ENCODE measurements around the gene LRRC32. TPM values are rescaled to one million over a fixed set of nuclear protein-coding genes. Genes with fewer than 3 reads are reported as not detected.

Gene LRRC32
- polyA plus RNA-seq, 1 donor from 2014 or later: not detected

DNA sequence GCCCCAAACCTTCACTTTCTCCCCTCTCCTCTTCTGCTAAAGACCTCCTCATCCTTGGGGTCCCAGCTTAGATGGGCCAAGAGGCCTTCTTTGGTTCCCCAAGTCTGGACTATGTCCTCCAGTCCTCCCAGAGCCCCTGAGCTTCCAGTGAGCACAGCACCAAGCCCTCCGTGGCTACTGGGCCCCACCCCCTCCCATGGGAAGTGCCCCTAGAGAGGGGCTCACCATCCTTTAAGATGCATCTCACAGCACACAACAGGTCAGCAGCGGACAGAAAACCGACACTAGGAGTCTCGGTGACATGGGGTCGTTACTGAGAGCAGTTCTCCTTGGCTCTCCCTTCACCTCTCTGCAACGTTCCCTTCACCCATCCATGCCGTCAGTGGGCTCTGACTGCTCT, 2.7 kb downstream of the LRRC32 start:
- no peaks in the 10 kb centered on the region for H3F3A ChIP-seq (ENCODE audit: insufficient read depth, low read length, poor library complexity, severe bottlenecking)
- TF ChIP-seq, protein P1, sequence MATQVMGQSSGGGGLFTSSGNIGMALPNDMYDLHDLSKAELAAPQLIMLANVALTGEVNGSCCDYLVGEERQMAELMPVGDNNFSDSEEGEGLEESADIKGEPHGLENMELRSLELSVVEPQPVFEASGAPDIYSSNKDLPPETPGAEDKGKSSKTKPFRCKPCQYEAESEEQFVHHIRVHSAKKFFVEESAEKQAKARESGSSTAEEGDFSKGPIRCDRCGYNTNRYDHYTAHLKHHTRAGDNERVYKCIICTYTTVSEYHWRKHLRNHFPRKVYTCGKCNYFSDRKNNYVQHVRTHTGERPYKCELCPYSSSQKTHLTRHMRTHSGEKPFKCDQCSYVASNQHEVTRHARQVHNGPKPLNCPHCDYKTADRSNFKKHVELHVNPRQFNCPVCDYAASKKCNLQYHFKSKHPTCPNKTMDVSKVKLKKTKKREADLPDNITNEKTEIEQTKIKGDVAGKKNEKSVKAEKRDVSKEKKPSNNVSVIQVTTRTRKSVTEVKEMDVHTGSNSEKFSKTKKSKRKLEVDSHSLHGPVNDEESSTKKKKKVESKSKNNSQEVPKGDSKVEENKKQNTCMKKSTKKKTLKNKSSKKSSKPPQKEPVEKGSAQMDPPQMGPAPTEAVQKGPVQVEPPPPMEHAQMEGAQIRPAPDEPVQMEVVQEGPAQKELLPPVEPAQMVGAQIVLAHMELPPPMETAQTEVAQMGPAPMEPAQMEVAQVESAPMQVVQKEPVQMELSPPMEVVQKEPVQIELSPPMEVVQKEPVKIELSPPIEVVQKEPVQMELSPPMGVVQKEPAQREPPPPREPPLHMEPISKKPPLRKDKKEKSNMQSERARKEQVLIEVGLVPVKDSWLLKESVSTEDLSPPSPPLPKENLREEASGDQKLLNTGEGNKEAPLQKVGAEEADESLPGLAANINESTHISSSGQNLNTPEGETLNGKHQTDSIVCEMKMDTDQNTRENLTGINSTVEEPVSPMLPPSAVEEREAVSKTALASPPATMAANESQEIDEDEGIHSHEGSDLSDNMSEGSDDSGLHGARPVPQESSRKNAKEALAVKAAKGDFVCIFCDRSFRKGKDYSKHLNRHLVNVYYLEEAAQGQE (IDR thresholded peaks at IDR 0.05; ENCODE audit: borderline replicate concordance): no peak
- TF ChIP-seq MXI1 (conservative IDR thresholded peaks at IDR 0.05; ENCODE audit: poor library complexity, severe bottlenecking) (no peak), EP300 (conservative IDR thresholded peaks at IDR 0.05; ENCODE audit: poor library complexity, severe bottlenecking) (no peak), EZH2 (IDR thresholded peaks at IDR 0.05; ENCODE audit: borderline replicate concordance, insufficient read depth, low read length, poor library complexity, severe bottlenecking) (no peak), RAD21 (conservative IDR thresholded peaks at IDR 0.05) (no peak)
- TF ChIP-seq, protein P2, sequence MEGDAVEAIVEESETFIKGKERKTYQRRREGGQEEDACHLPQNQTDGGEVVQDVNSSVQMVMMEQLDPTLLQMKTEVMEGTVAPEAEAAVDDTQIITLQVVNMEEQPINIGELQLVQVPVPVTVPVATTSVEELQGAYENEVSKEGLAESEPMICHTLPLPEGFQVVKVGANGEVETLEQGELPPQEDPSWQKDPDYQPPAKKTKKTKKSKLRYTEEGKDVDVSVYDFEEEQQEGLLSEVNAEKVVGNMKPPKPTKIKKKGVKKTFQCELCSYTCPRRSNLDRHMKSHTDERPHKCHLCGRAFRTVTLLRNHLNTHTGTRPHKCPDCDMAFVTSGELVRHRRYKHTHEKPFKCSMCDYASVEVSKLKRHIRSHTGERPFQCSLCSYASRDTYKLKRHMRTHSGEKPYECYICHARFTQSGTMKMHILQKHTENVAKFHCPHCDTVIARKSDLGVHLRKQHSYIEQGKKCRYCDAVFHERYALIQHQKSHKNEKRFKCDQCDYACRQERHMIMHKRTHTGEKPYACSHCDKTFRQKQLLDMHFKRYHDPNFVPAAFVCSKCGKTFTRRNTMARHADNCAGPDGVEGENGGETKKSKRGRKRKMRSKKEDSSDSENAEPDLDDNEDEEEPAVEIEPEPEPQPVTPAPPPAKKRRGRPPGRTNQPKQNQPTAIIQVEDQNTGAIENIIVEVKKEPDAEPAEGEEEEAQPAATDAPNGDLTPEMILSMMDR (IDR thresholded peaks at IDR 0.05; ENCODE audit: poor library complexity, severe bottlenecking): no peak
- H4K20me1 ChIP-seq (ENCODE audit: insufficient read depth): no peaks in the 10 kb centered on the region
- H3K4me3 ChIP-seq (ENCODE audit: low read length): no peak overlapping the region
- no peak overlapping the region for H3K9ac ChIP-seq (ENCODE audit: low read length)
- H3K27ac ChIP-seq (ENCODE audit: low read length): no peak overlapping the region
- no peaks in the 10 kb centered on the region for H3K9me2 ChIP-seq (ENCODE audit: insufficient read depth, low read length)
- H3K27me3 ChIP-seq (ENCODE audit: insufficient read depth, low read depth, low read length): peaks cover 25% of the 10 kb centered on the region
- H3K4me2 ChIP-seq (ENCODE audit: low read length): no peak overlapping the region
- no peak overlapping the region for H2AFZ ChIP-seq (ENCODE audit: low read depth, low read length)
- no peaks in the 10 kb centered on the region for H3K9me3 ChIP-seq (ENCODE audit: low read length)
- H3K36me3 ChIP-seq (ENCODE audit: insufficient read depth, low read length): no peaks in the 10 kb centered on the region
- no peaks in the 10 kb centered on the region for H3K79me2 ChIP-seq (replicated peaks; ENCODE audit: insufficient read depth, low read length)

DNA sequence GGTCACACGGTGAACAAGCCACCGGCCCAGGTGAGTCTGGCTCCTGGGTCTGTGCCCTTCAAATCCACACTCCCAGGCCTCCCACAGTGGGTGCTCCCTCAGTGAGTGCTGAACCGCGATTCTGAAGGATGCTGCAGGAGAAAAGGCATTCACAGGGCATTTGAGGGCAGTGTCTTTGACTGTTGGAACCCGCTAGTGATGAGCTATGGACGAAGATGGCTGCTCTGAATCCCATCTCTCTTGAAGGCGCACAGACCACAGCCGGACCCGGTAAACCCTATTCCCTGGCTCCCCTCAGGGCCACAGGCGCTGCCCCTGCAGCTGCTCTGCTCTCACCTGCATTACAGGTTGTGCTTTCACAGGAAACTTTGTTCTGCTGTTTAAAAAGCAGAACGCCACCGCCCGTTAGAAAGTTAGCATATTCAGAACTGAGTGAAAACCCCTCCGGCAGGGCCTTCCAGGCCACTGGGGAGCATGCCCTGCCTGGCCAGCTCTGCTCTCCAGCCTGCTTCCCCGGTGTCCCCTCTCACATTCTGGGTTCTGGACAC, 3.2 kb downstream of the LRRC32 start:
- Histone ChIP-seq H3K79me2 (replicated peaks; ENCODE audit: insufficient read depth, low read length) (no peaks in the 10 kb centered on the region), H3K4me2 (ENCODE audit: low read length) (no peak overlapping the region), H3F3A (ENCODE audit: insufficient read depth, low read length, poor library complexity, severe bottlenecking) (no peaks in the 10 kb centered on the region), H3K27me3 (ENCODE audit: insufficient read depth, low read depth, low read length) (peaks cover 25% of the 10 kb centered on the region), H3K9ac (ENCODE audit: low read length) (no peak overlapping the region), H3K9me3 (ENCODE audit: low read length) (no peaks in the 10 kb centered on the region), H2AFZ (ENCODE audit: low read depth, low read length) (no peak overlapping the region), H4K20me1 (ENCODE audit: insufficient read depth) (no peaks in the 10 kb centered on the region), H3K36me3 (ENCODE audit: insufficient read depth, low read length) (no peaks in the 10 kb centered on the region), H3K4me3 (ENCODE audit: low read length) (no peak overlapping the region), H3K9me2 (ENCODE audit: insufficient read depth, low read length) (no peaks in the 10 kb centered on the region), H3K27ac (ENCODE audit: low read length) (no peak overlapping the region)
- TF ChIP-seq EZH2 (IDR thresholded peaks at IDR 0.05; ENCODE audit: borderline replicate concordance, insufficient read depth, low read length, poor library complexity, severe bottlenecking) (no peak), POLR2AphosphoS5 (IDR thresholded peaks at IDR 0.05) (no peak), RAD21 (conservative IDR thresholded peaks at IDR 0.05) (no peak), EP300 (conservative IDR thresholded peaks at IDR 0.05; ENCODE audit: poor library complexity, severe bottlenecking) (no peak), MXI1 (conservative IDR thresholded peaks at IDR 0.05; ENCODE audit: poor library complexity, severe bottlenecking) (no peak), SMC3 (conservative IDR thresholded peaks at IDR 0.05; ENCODE audit: poor library complexity) (no peak), TAF1 (IDR thresholded peaks at IDR 0.05; ENCODE audit: low read depth) (no peak)
- TF ChIP-seq, protein P2 (IDR thresholded peaks at IDR 0.05; ENCODE audit: poor library complexity, severe bottlenecking): no peak
- TF ChIP-seq, protein P1 (IDR thresholded peaks at IDR 0.05; ENCODE audit: borderline replicate concordance): no peak

Measured in neural cell (in vitro differentiated cells).